ENCODE results near the gene PDCD4.

PDCD4 gene

DNA sequence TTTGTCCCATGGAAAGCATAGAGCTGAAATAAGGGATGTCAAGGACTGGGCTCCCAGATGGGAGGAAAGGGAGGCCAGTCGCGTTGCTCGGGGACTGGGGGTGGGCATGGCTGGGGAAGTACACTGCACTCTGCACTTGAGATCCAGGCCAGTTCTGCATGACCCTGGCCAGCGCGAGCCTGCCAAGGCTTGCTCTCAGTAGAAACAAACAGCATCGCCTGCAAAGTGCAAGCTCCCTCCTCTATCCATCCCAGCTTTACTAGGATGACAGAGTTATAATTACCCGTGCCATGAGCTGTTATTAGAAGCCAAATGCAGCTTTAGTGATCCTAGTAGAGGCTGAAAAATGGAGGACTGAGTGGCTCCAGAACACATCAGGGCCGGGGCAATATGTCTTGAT is 43.9 kb upstream of the PDCD4 start:
- no peak overlapping the region for H3K27ac ChIP-seq
- TF ChIP-seq, protein P1, sequence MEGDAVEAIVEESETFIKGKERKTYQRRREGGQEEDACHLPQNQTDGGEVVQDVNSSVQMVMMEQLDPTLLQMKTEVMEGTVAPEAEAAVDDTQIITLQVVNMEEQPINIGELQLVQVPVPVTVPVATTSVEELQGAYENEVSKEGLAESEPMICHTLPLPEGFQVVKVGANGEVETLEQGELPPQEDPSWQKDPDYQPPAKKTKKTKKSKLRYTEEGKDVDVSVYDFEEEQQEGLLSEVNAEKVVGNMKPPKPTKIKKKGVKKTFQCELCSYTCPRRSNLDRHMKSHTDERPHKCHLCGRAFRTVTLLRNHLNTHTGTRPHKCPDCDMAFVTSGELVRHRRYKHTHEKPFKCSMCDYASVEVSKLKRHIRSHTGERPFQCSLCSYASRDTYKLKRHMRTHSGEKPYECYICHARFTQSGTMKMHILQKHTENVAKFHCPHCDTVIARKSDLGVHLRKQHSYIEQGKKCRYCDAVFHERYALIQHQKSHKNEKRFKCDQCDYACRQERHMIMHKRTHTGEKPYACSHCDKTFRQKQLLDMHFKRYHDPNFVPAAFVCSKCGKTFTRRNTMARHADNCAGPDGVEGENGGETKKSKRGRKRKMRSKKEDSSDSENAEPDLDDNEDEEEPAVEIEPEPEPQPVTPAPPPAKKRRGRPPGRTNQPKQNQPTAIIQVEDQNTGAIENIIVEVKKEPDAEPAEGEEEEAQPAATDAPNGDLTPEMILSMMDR (conservative IDR thresholded peaks at IDR 0.05) = no peak
- no peak for TF ChIP-seq ZFX (IDR thresholded peaks at IDR 0.05)

GRCh38 chr10:110828525-110828924 is 43.2 kb upstream of the PDCD4 start:
- no peak for TF ChIP-seq ZFX (IDR thresholded peaks at IDR 0.05)
- TF ChIP-seq, protein P1 (conservative IDR thresholded peaks at IDR 0.05) = no peak
- no peak overlapping the region for H3K27ac ChIP-seq

GRCh38 chr10:110829721-110830410 is 41.9 kb upstream of the PDCD4 start:
- no peak overlapping the region for H3K27ac ChIP-seq
- TF ChIP-seq, protein P1 (conservative IDR thresholded peaks at IDR 0.05) = no peak
- no peak for TF ChIP-seq ZFX (IDR thresholded peaks at IDR 0.05)

GRCh38 chr10:110833234-110833940 is 38.3 kb upstream of the PDCD4 start:
- no peak overlapping the region for H3K27ac ChIP-seq
- no peak for TF ChIP-seq ZFX (IDR thresholded peaks at IDR 0.05)
- TF ChIP-seq, protein P1 (conservative IDR thresholded peaks at IDR 0.05) = no peak

DNA sequence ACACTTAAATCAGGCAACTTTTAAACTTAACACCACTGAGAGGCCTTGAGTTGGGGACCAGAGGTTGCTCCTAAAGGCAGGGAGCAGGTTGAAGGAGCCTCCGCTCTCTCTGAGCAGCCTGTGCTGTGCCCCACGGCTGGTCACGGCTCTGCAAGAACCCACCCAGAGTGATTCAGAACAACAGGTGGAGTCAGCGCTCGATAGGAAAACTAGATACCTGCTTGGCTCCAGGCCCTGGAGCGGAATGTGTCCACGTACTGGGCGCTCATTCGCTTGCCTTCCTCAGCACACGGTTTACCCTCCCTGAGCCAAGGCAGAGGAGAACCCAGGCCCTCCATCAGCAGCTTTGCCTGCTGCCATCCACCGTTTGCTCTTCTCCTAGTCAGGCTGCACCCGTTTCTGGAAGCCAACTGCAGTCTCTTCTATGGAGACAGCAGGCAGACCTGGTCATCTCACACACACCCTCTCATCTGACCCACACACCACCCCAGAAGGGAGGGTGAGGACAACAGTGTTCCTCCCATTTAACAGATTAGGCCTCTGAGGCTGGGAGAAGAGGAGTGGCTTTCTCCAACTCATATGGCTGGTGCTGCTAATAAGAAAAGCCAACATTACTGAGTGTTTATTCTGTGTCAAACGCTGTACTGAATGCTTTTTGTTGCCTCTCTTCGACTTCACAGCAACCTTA is 37.6 kb upstream of the PDCD4 start:
- no peak overlapping the region for H3K27ac ChIP-seq
- TF ChIP-seq, protein P1 (conservative IDR thresholded peaks at IDR 0.05) = no peak
- TF ChIP-seq ZFX (IDR thresholded peaks at IDR 0.05) = no peak

- TF ChIP-seq, protein P1 (conservative IDR thresholded peaks at IDR 0.05) = no peak
- TF ChIP-seq ZFX (IDR thresholded peaks at IDR 0.05) = no peak
- H3K27ac ChIP-seq = no peak overlapping the region
Measured at GRCh38 chr10:110834629-110835301, 37.0 kb upstream of the PDCD4 start.
